ENCODE results near the gene ZNF727.
"Not testable (repeated sequence)": the region's sequence is repeated elsewhere in the genome, so short reads cannot be mapped to it uniquely, and the experiment has no call there.

The ZNF727 gene

DNA sequence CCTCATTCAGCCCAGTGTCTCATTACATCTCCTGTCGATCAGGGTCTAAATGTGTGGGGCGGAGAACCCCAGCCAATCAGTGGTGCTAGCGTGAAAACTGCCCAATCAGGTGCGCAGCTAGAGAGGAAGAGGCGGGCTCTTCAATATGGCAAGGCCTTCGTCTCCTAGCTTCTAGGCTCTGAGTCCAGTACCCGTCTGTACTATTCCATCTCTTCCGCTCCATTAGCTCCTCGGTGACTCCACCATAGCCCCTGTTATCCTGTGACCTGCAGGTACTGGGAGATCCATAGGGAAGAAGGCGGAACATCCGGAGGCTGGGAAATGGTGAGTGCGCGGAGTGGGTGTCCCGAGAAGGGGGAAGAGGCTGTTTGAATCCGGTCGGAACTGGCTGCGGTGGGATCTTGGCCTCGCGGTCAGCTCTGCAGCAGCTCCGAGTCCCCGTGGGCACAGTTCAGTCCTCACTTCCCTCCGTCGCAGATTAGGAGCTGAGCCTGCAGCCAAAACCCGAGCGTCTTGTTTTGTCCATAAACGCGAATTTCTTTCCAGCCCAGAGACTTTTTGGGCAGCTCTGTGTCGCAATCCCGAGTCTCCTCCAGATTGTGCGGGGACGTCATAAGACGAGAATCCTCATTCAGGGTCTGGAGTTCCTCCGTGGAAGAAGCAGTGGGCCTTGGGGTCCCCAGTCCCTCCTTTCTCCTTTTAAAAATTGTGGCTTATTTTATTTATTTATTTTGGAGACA lies at the start of gene ZNF727:
Gene ZNF727, plus strand, starts transcription at position 134 of the 740 bp plus-strand sequence. Its CDS starts 188 bp downstream, at position 322.
- peak in 1 of 2 donors; percentile 14 for DNase-seq (ENCODE audit: low read depth in 2 of 2)

DNA sequence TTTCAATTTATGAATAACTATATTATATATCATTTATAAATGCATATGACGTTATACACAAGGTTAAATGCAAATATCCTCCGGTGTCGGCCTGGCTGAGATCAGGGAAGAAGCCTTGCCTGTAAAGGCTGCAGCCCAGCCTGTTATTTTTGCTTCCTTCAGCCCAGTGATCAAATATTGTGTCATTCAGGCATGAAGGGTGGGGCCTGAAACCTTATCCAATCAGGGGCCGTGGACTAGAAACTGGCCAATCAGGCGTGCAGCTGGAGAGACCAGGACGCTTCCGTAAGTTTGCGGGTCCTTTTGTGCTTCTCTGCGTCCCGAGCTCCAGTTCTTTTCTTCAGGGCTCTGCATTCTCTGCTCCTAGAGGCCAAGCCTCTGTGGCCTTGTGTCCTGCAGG lies 46.7 kb upstream of the ZNF727 start, which contains the start of gene ZNF722:
Gene ZNF722, plus strand, starts transcription at position 301 of the 400 bp plus-strand sequence. CDS start 113 bp downstream, outside the sequence.
- DNase-seq (ENCODE audit: low read depth in 2 of 2), result no peak

DNA sequence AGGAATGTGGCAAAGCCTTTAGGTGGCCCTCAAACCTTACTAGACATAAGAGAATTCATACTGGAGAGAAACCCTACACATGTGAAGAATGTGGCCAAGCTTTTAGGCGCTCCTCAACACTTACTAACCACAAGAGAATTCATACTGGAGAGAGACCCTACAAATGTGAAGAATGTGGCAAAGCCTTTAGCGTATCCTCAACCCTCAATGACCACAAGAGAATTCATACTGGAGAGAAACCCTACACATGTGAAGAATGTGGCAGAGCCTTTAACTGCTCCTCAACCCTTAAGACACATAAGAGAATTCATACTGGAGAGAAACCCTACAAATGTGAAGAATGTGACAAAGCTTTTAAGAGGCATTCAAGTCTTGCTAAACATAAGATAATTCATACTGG lies 29.7 kb upstream of the ZNF727 start:
- not testable (repeated sequence) for DNase-seq (ENCODE audit: low read depth in 2 of 2)

DNA sequence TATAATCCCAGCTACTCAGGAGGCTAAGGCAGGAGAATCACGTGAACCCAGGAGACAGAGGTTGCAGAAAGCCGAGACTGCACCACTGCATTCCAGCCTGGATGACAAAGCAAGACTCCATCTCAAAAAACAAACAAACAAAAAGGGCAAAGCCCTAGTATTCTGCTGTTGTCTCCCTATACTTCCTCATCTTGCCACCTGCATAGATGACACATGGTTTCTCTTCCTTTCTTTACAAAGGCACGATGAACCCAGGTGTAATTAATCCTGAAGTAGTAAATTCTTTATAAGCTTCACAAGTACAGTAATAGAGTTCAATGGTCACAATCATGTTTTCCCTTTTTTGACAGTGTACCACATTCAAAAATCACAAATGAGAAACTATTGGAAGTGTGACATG lies 9.8 kb upstream of the ZNF727 start:
- DNase-seq (ENCODE audit: low read depth in 2 of 2), result no peak

DNA sequence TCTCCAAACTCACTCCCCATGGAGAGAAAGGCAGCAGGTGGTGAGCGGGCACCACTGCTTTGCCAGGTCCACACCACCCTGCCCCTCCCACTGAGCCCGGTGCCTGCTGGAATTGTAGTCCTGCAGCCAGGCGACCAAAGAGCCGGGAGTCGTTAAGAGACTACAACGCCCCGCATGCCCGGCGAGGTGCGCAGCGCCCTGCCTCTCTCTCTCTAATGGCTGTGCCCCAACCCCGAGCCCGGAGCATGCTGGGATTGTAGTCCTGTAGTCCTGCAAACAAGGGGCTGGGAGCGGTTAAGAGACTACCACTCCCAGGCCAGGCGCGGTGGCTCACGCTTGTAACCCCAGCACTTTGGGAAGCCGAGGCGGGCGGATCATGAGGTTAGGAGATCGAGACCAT lies 8.1 kb upstream of the ZNF727 start:
- DNase-seq (ENCODE audit: low read depth in 2 of 2), result no peak

GRCh38 chr7:64046041-64046389 lies 781 bp downstream of the ZNF727 start:
- DNase-seq (ENCODE audit: low read depth in 2 of 2), result no peak

DNA sequence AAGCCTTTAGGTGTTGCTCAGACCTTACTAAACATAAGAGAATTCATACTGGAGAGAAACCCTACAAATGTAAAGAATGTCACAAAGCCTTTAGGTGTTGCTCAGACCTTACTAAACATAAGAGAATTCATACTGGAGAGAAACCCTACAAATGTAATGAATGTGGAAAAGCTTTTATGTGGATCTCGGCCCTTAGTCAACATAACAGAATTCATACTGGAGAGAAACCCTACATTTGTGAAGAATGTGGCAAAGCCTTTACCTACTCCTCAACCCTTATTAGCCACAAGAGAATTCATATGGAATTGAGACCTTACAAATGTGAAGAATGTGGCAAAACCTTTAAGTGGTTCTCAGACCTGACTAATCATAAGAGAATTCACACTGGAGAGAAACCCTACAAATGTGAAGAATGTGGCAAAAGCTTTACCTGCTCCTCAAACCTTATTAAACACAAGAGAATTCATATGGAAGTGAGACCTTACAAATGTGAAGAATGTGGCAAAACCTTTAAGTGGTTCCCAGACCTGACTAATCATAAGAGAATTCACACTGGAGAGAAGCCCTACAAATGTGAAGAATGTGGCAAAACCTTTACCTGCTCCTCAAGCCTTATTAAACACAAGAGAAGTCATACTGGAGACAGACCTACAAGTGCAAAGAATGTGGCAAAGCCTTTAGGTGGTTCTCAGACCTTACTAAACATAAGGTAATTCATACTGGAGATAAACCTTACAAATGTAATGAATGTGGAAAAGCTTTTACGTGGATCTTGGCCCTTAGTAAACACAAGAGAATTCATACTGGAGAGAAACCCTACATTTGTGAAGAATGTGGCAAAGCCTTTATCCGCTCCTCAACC lies 32.8 kb downstream of the ZNF727 start:
- not testable (repeated sequence) for DNase-seq (ENCODE audit: low read depth in 2 of 2)

DNA sequence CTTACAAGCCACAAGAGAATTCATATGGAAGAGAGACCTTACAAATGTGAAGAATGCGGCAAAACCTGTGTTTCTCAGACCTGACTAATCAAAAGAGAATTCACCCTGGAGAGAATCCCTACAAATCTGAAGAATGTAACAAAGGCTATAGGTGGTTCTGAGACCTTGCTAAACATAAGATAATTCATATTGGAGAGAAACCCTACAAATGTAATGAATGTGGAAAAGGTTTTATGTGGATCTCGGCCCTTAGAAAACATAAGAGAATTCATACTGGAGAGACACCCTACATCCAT lies 33.4 kb downstream of the ZNF727 start:
- no peak for DNase-seq (ENCODE audit: low read depth in 2 of 2)

- no peak for DNase-seq (ENCODE audit: low read depth in 2 of 2)
Measured at GRCh38 chr7:64087501-64087900, 42.3 kb downstream of the ZNF727 start.

GRCh38 chr7:64088863-64089262 lies 43.6 kb downstream of the ZNF727 start:
- DNase-seq (ENCODE audit: low read depth in 2 of 2), result not testable (repeated sequence)
